Femur (tissue), 1 donor: Measurements from ENCODE around the gene GLRB.
"Not testable (repeated sequence)": the region's sequence is repeated elsewhere in the genome, so short reads cannot be mapped to it uniquely, and the experiment has no call there.

Experiments
- DNase-seq: peaks from one replicate; pipeline ENCODE4 v3.0.0-alpha.2; 2017

Gene GLRB

DNA sequence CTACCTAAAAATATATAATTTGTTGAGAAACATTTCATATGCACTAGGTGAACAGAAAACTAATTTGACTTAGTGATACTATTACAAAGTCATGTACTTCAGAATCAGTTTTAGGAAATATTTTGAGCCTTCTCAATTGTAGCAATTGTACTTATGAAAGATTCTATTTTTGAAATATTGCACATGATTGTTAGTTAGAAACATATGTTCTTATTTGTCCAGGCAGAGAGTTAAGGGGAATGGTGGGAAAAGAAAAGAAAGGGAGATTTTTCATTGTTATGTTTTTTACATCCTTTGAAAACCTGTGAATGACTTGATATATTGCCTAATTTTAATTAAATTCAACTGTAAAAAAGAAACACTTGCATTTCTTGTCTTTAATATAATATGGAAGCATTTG lies 66.0 kb downstream of the GLRB start:
- no peak for DNase-seq

- no peak for DNase-seq
Measured at GRCh38 chr4:157143369-157143768, 67.4 kb downstream of the GLRB start.

- no peak for DNase-seq
Measured at GRCh38 chr4:157151711-157152110, 75.8 kb downstream of the GLRB start.

GRCh38 chr4:157165935-157166610 lies 90.1 kb downstream of the GLRB start:
- DNase-seq, result no peak

- DNase-seq, result no peak
Measured at GRCh38 chr4:157170321-157170720, 94.4 kb downstream of the GLRB start.

GRCh38 chr4:157172011-157172410 lies 96.1 kb downstream of the GLRB start:
- DNase-seq, result no peak

DNA sequence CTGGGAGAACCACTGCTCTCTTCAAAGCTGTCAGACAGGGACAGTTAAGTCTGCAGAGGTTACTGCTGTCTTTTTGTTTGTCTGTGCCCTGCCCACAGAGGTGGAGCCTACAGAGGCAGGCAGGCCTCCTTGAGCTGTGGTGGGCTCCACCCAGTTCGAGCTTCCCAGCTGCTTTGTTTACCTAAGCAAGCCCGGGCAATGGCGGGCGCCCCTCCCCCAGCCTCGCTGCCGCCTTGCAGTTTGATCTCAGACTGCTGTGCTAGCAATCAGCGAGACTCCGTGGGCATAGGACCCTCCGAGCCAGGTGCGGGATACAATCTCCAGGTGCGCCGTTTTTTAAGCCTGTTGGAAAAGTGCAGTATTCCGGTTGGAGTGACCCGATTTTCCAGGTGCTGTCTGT lies 104.3 kb downstream of the GLRB start:
- DNase-seq, result not testable (repeated sequence)

DNA sequence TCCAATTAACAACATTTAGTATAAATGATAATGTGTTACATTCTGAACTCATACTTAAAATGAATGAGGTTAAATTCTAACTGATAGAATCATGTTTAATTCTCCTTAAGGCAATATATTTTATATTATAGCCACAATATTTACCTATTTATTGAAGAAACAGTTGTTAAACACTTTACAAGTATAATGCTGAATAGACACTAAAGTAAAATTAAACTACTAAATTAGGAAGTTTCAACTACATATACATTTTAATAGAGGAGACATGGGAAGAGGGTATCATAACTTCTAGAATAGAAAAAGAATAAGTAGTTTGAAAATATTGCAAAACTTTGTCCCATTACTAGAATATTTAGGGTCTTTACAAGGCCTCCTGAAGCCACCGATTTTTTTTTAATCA lies 108.3 kb downstream of the GLRB start:
- DNase-seq, result no peak

GRCh38 chr4:157185363-157185762 lies 109.4 kb downstream of the GLRB start:
- DNase-seq, result no peak

- DNase-seq, result no peak
Measured at GRCh38 chr4:157195374-157195773, 119.4 kb downstream of the GLRB start.

- no peak for DNase-seq
Measured at GRCh38 chr4:157196046-157196445, 120.1 kb downstream of the GLRB start.

- no peak for DNase-seq
Measured at GRCh38 chr4:157204634-157205244, 128.8 kb downstream of the GLRB start.

- no peak for DNase-seq
Measured at GRCh38 chr4:157217708-157218107, 141.8 kb downstream of the GLRB start.

DNA sequence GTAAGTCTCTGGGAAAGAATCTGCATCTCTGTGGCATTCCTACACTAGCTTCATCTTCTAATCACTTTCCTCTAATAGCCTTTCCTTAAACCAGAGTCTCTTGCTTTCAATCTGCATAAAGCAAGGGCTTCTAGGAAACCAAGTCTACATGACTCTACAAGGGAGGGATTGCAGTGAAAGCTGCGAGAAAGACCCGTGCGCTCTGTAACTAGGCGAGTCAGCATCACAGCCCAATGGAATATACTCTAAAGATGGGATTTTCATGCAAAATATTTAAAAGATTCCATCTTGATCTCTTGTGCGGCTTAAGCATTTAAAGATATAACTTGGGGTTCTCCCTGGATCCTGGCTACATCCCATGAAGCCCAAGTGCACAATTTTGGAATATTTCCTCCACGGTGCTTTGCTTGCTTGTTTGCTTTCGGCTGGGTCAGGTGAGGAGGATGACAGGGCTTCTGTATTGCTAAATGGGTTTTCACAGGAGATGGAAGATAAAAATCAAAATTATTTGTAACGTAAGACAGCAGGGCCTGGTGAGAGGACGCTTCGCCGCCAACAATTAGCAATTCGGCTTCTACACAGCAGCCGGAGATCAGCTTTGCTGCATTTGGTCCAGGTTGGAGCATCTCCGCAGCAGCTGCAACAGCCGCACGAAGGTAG lies 143.9 kb downstream of the GLRB start:
- DNase-seq, result no peak

- peak; percentile 87 for DNase-seq
Measured at GRCh38 chr4:157220371-157220881, 144.5 kb downstream of the GLRB start, which contains the start of gene GRIA2. GRIA2 (plus strand) TSS chr4:157220728; CDS start chr4:157221043, 315 bp downstream.

DNA sequence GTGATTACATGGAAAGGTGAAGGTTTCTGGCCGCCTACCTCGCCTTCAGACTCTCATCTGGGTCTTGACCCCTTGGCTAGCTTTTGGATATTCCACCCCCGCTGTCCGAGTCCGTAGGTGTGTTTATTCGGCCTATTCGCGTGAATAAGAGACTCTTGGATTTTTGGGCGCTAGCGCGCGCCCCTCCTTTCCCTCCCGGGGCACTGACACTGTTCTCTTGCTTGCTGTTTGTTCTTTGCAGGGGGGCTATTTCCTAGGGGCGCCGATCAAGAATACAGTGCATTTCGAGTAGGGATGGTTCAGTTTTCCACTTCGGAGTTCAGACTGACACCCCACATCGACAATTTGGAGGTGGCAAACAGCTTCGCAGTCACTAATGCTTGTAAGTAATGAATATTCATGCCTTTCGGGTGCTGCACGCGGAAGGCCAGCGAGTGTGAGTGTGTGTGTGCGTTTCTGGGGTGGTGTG lies 145.5 kb downstream of the GLRB start:
- DNase-seq, result no peak
